PFSK-1 (cell line): ENCODE results near the gene WLS.

ENCODE experiments used
- POLR2AphosphoS5 ChIP-seq: IDR thresholded peaks from 2 replicates; pipeline ENCODE4 v1.6.1; 2012; ENCODE audit warnings: low read depth, mild to moderate bottlenecking, control low read depth, low read length, moderate library complexity
- REST ChIP-seq, 2 experiments: IDR thresholded peaks; 2 replicates each; pipeline versions ENCODE4 v1.6.1 to v1.8.0; 2011 to 2012; ENCODE audit warnings: low read depth in 2 of 2, low read length in 2 of 2, control low read depth in 1 of 2, inconsistent platforms in 1 of 2, mild to moderate bottlenecking in 1 of 2, moderate library complexity in 1 of 2; ENCODE audit not compliant: insufficient read depth in 1 of 2
- SIN3A ChIP-seq: IDR thresholded peaks from 2 replicates; pipeline ENCODE4 v1.6.1; 2012; ENCODE audit warnings: mild to moderate bottlenecking, low read length, moderate library complexity, borderline replicate concordance; ENCODE audit not compliant: insufficient read depth
- TAF1 ChIP-seq: IDR thresholded peaks from 2 replicates; pipeline ENCODE4 v1.6.1; 2012; ENCODE audit warnings: low read length, control low read depth, borderline replicate concordance; ENCODE audit not compliant: insufficient read depth

GRCh38 chr1:68205794-68206358, 26.4 kb downstream of the WLS start:
- TF ChIP-seq REST (IDR thresholded peaks at IDR 0.05; ENCODE audit: insufficient read depth in 1 of 2, low read depth in 2 of 2, low read length in 2 of 2), result no peak
- no peak for TF ChIP-seq POLR2AphosphoS5
- no peak for TF ChIP-seq TAF1
- TF ChIP-seq SIN3A, result no peak
